B cell (primary cell): ENCODE results near the gene PAM16. TPM values are rescaled to one million over a fixed set of nuclear protein-coding genes. Genes with fewer than 3 reads are reported as not detected.

Experiments used
- ATAC-seq: fragments of 200-7000 bp; cut with Tn5 transposase; one replicate; pipeline ENCODE4 v1.10.0; 2021; ENCODE audit warnings: low read depth, mild to moderate bottlenecking, moderate number of reproducible peaks, moderate library complexity
- CTCF ChIA-PET: fragments of 350-600 bp; sonication (Branson Sonifier 250); formaldehyde crosslinking; loops from one replicate; lab custom pipeline; 2021; ENCODE audit warnings: antibody characterized with exemption, inconsistent platforms; lab: Charles Lee
- POLR2A ChIA-PET: fragments of 350-600 bp; sonication (Branson Sonifier 250); formaldehyde crosslinking; loops from one replicate; lab custom pipeline; 2021; ENCODE audit warnings: antibody characterized with exemption; lab: Charles Lee
- DNase-seq: peaks from one replicate; pipeline ENCODE4 v3.0.0; 2013
- H2AFZ ChIP-seq: 2 replicates; pipeline ENCODE4 v1.6.1; 2012; ENCODE audit warnings: mild to moderate bottlenecking, low read depth, low read length; ENCODE audit not compliant: insufficient read depth, poor library complexity, severe bottlenecking
- H3K27ac ChIP-seq, 2 donors: 1 replicate in 1 of 2; 2 replicates in 1 of 2; pipeline ENCODE4 v1.5.1; 2012 to 2013; ENCODE audit warnings: low read length in 2 of 2, mild to moderate bottlenecking in 2 of 2, moderate library complexity in 1 of 2
- H3K27me3 ChIP-seq, 4 experiments: fragments of 200-600 bp in 1 of 4; sonication (generic) in 1 of 4; replicated peaks in 1 of 4; 1 replicate in 2 of 4; 2 replicates in 2 of 4; pipeline versions ENCODE4 v1.6.1 to v1.7.0; 2013 to 2016; ENCODE audit warnings: low read length in 3 of 4, mild to moderate bottlenecking in 2 of 4, mixed read lengths in 1 of 4, moderate library complexity in 1 of 4; ENCODE audit not compliant: insufficient read depth in 4 of 4, control insufficient read depth in 3 of 4; ENCODE audit errors: control extremely low read depth in 1 of 4
- H3K36me3 ChIP-seq, 2 experiments: replicated peaks in 1 of 2; 1 replicate in 1 of 2; 2 replicates in 1 of 2; pipeline versions ENCODE4 v1.6.1 to v1.7.1; 2013; ENCODE audit warnings: low read length in 1 of 2; ENCODE audit not compliant: insufficient read depth in 2 of 2, control insufficient read depth in 1 of 2; ENCODE audit errors: control extremely low read depth in 1 of 2, extremely low read depth in 1 of 2
- H3K4me1 ChIP-seq, 2 donors: fragments of 200-600 bp in 1 of 2; sonication (generic) in 1 of 2; 1 replicate in 1 of 2; 2 replicates in 1 of 2; pipeline versions ENCODE4 v1.5.1 to v1.6.1; 2013 to 2017; ENCODE audit warnings: low read length in 2 of 2; ENCODE audit not compliant: control insufficient read depth in 2 of 2, insufficient read depth in 2 of 2
- H3K4me2 ChIP-seq: replicated peaks from 2 replicates; pipeline ENCODE3; 2012; ENCODE audit warnings: mild to moderate bottlenecking, low read depth, low read length; ENCODE audit not compliant: poor library complexity, severe bottlenecking
- H3K4me3 ChIP-seq, 5 experiments: fragments of 200-600 bp in 1 of 5; sonication (generic) in 1 of 5; 1 replicate in 3 of 5; 2 replicates in 2 of 5; pipeline versions ENCODE4 v1.5.1 to v1.7.0; 2011 to 2016; ENCODE audit warnings: low read length in 4 of 5, mild to moderate bottlenecking in 4 of 5, low read depth in 2 of 5, control low read depth in 1 of 5, moderate library complexity in 1 of 5; ENCODE audit not compliant: insufficient read depth in 1 of 5; ENCODE audit errors: control extremely low read depth in 1 of 5, extremely low read depth in 1 of 5
- H3K79me2 ChIP-seq: fragments of 200-600 bp; sonication (generic); one replicate; pipeline ENCODE4 v1.6.0; 2016; ENCODE audit warnings: low read length; ENCODE audit not compliant: control insufficient read depth, insufficient read depth
- H3K9ac ChIP-seq: fragments of 200-600 bp; sonication (generic); 2 replicates; pipeline ENCODE4 v1.6.1; 2017; ENCODE audit warnings: mild to moderate bottlenecking, low read length, moderate library complexity
- H3K9me3 ChIP-seq, 3 donors: one replicate each; pipeline versions ENCODE4 v1.6.1 to v1.7.1; 2013; ENCODE audit warnings: low read length in 2 of 3; ENCODE audit not compliant: control insufficient read depth in 2 of 3, insufficient read depth in 1 of 3; ENCODE audit errors: control extremely low read depth in 1 of 3
- H4K20me1 ChIP-seq: 2 replicates; pipeline ENCODE4 v1.6.0; 2012; ENCODE audit warnings: mild to moderate bottlenecking, low read length; ENCODE audit not compliant: insufficient read depth, control insufficient read depth, poor library complexity, severe bottlenecking
- H3K27ac Mint-ChIP-seq: one replicate; pipeline ENCODE4 v1.8.0; 2021; ENCODE audit warnings: mixed read lengths
- H3K27me3 Mint-ChIP-seq: one replicate; pipeline ENCODE4 v1.8.0; 2021; ENCODE audit warnings: mixed read lengths
- H3K4me1 Mint-ChIP-seq: one replicate; pipeline ENCODE4 v1.8.0; 2021; ENCODE audit warnings: mixed read lengths
- H3K4me3 Mint-ChIP-seq: one replicate; pipeline ENCODE4 v1.8.0; 2021; ENCODE audit warnings: mixed read lengths
- H3K9me3 Mint-ChIP-seq: one replicate; pipeline ENCODE4 v1.8.0; 2022; ENCODE audit warnings: mixed read lengths; ENCODE audit not compliant: insufficient read depth
- CTCF ChIP-seq: fragments of 200-600 bp; IDR thresholded peaks from one replicate; pipeline ENCODE4 v1.8.0; 2022; ENCODE audit warnings: antibody characterized with exemption, mild to moderate bottlenecking
- EZH2 ChIP-seq: IDR thresholded peaks from 2 replicates; pipeline ENCODE4 v1.6.1; 2012; ENCODE audit warnings: borderline replicate concordance, low read depth, mild to moderate bottlenecking, moderate library complexity, low read length; ENCODE audit not compliant: insufficient read depth, poor library complexity, severe bottlenecking
- whole genome bisulfite sequencing: methylation state at CpG from one replicate; pipeline ENCODE4 v1.1.5; 2013; ENCODE audit warnings: missing lambda C conversion rate; ENCODE audit not compliant: insufficient coverage; 5-methylcytosine and 5-hydroxymethylcytosine counted together
- intact Hi-C: fragments of 100-400 bp; cut with micrococcal nuclease; formaldehyde crosslinking; loops from one replicate; pipeline ENCODE4 v1.10.0; 2022
- polyA plus RNA-seq: library from polyadenylated mRNA; depleted of rRNA; stranded (reverse); fragments of >200 nt; gene quantifications from 2 replicates; pipeline ENCODE4 v1.2.3, GENCODE V29; 2012
- total RNA-seq, 2 donors: library from RNA; stranded (reverse); fragments of 120-200 nt in 1 of 2; gene quantifications; 1 replicate in 1 of 2; 2 replicates in 1 of 2; pipeline versions ENCODE4 v1.2.3 to v1.2.4, GENCODE V29; 2013 to 2022

The PAM16 gene
- total and polyA plus RNA-seq, 2 donors (not counting 1 experiment from before 2014, with no cell fraction given): 57.3 to 64.1 TPM

GRCh38 chr16:4317532-4318450, 33.3 kb downstream of the PAM16 start:
- Histone ChIP-seq H3K27me3 (peaks cover 0 to 53% (median 22%) of the 10 kb centered on the region in 4 experiments), H3K27ac (no peak overlapping the region), H3K4me3 (no peak overlapping the region), H2AFZ (no peak overlapping the region), H4K20me1 (no peaks in the 10 kb centered on the region), H3K9ac (no peak overlapping the region), H3K36me3 (no peaks in the 10 kb centered on the region), H3K4me2 (no peak overlapping the region), H3K9me3 (peaks cover 0 to 12% (median 0%) of the 10 kb centered on the region in 3 donors), H3K4me1 (peaks cover 30 to 37% of the 10 kb centered on the region in 2 donors), H3K79me2 (no peaks in the 10 kb centered on the region)
- Mint-ChIP-seq H3K4me1 (peaks cover 18% of the 10 kb centered on the region), H3K27me3 (peaks cover 11% of the 10 kb centered on the region), H3K4me3 (peak overlapping the region; percentile 32), H3K9me3 (no peaks in the 10 kb centered on the region), H3K27ac (peak overlapping the region; percentile 32)
- DNase-seq (no peak), ATAC-seq (no peak)
- WGBS: 93% methylated on average over 11 of the region's 12 CpGs
- intact Hi-C loops: no loop called here
- ChIA-PET POLR2A (interaction anchor here (0.9 kb wide), 1 partner anchor 9 kb away, joined by 3 read pairs; no protein-coding TSS in a partner anchor), CTCF (interaction anchor here (1.0 to 15.7 kb wide), 3 partner anchors 8 to 22 kb away, joined by 3 to 165 read pairs (median 6); no protein-coding TSS in a partner anchor)
- TF ChIP-seq CTCF (no peak), EZH2 (no peak)
